HEK293T (cell line): ENCODE measurements around the gene SLCO3A1.

Source experiments
- CTCF ChIA-PET: fragments of 350-600 bp; formaldehyde crosslinking; extraction: SDS; loops from one replicate; lab custom pipeline; 2021; ENCODE audit warnings: antibody characterized with exemption, inconsistent platforms; lab: Yijun Ruan, JAX
- POLR2A ChIA-PET: fragments of 350-600 bp; formaldehyde crosslinking; extraction: SDS; loops from one replicate; lab custom pipeline; 2020; ENCODE audit warnings: antibody characterized with exemption, inconsistent platforms; lab: Yijun Ruan, JAX
- DNase-seq: peaks from one replicate; pipeline ENCODE4 v3.0.0; 2012; ENCODE audit warnings: mixed read lengths; ENCODE audit errors: extremely low spot score
- ARNT ChIP-seq: fragments of 450-650 bp; IDR thresholded peaks from 2 replicates; pipeline ENCODE4 v1.6.1; 2017; ENCODE audit warnings: mild to moderate bottlenecking
- BHLHE40 ChIP-seq: fragments of 450-650 bp; IDR thresholded peaks from 2 replicates; pipeline ENCODE4 v1.6.1; 2016; ENCODE audit warnings: mild to moderate bottlenecking, moderate library complexity, borderline replicate concordance
- CTBP1 ChIP-seq: fragments of 450-650 bp; IDR thresholded peaks from 2 replicates; pipeline ENCODE4 v1.6.1; 2016; ENCODE audit warnings: borderline replicate concordance
- ELF4 ChIP-seq: fragments of 450-650 bp; IDR thresholded peaks from 2 replicates; pipeline ENCODE4 v1.6.1; 2017; ENCODE audit warnings: antibody characterized with exemption
- FOXA1 ChIP-seq: fragments of 450-650 bp; IDR thresholded peaks from 2 replicates; pipeline ENCODE4 v1.6.1; 2016; ENCODE audit warnings: mild to moderate bottlenecking
- FOXK2 ChIP-seq: fragments of 450-650 bp; IDR thresholded peaks from 2 replicates; pipeline ENCODE4 v1.6.1; 2016; ENCODE audit warnings: mild to moderate bottlenecking
- FOXM1 ChIP-seq: fragments of 450-650 bp; IDR thresholded peaks from 2 replicates; pipeline ENCODE4 v1.6.1; 2017; ENCODE audit warnings: mild to moderate bottlenecking, borderline replicate concordance
- HDGF ChIP-seq: fragments of 450-650 bp; IDR thresholded peaks from 2 replicates; pipeline ENCODE4 v1.6.1; 2017; ENCODE audit warnings: antibody characterized with exemption, borderline replicate concordance
- L3MBTL2 ChIP-seq: fragments of 450-650 bp; conservative IDR thresholded peaks from 2 replicates; pipeline ENCODE4 v1.6.1; 2016; ENCODE audit warnings: mild to moderate bottlenecking
- LEF1 ChIP-seq: fragments of 450-650 bp; IDR thresholded peaks from 2 replicates; pipeline ENCODE4 v1.6.1; 2017; ENCODE audit warnings: mild to moderate bottlenecking, borderline replicate concordance
- NFRKB ChIP-seq: fragments of 450-650 bp; IDR thresholded peaks from 2 replicates; pipeline ENCODE4 v1.6.1; 2016; ENCODE audit warnings: mild to moderate bottlenecking, moderate library complexity
- SP1 ChIP-seq: fragments of 450-650 bp; IDR thresholded peaks from 2 replicates; pipeline ENCODE4 v1.6.1; 2017
- SUZ12 ChIP-seq: fragments of 450-650 bp; IDR thresholded peaks from 2 replicates; pipeline ENCODE4 v1.6.1; 2016; ENCODE audit warnings: mild to moderate bottlenecking
- TARDBP ChIP-seq: fragments of 450-650 bp; IDR thresholded peaks from 2 replicates; pipeline ENCODE4 v1.6.1; 2016
- ZNF384 ChIP-seq: fragments of 450-650 bp; IDR thresholded peaks from 2 replicates; pipeline ENCODE4 v1.6.1; 2016
- TF ChIP-seq, protein P1 (sequence below): fragments of 450-650 bp; IDR thresholded peaks from 2 replicates; pipeline ENCODE4 v1.6.1; 2016

Gene SLCO3A1

DNA sequence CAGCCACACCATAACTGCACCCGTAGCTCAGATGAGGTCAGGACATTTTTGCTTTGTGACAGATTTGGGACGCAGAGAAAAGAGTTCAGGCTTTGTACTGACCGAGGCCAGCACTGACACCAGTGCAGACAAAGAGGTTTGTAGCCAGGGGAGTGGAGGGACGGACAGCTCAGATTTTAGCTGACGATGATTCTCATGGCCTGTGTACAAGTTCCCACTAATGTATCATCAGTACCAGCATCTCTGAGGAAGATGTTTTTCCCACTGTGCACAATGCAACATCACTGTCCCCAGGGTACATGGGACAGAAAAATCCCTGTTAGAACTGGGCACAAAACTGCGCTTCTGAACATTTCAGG is 112.7 kb downstream of the SLCO3A1 start:
- ChIA-PET CTCF (no interaction called here), POLR2A (no interaction called here)
- TF ChIP-seq TARDBP: no peak
- TF ChIP-seq BHLHE40: no peak
- no peak for TF ChIP-seq L3MBTL2
- no peak for TF ChIP-seq ELF4
- TF ChIP-seq LEF1: no peak
- TF ChIP-seq FOXA1: no peak
- no peak for TF ChIP-seq ZNF384
- TF ChIP-seq, protein P1, sequence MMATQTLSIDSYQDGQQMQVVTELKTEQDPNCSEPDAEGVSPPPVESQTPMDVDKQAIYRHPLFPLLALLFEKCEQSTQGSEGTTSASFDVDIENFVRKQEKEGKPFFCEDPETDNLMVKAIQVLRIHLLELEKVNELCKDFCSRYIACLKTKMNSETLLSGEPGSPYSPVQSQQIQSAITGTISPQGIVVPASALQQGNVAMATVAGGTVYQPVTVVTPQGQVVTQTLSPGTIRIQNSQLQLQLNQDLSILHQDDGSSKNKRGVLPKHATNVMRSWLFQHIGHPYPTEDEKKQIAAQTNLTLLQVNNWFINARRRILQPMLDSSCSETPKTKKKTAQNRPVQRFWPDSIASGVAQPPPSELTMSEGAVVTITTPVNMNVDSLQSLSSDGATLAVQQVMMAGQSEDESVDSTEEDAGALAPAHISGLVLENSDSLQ: no peak
- TF ChIP-seq NFRKB: no peak
- TF ChIP-seq HDGF: no peak
- TF ChIP-seq SUZ12: no peak
- no peak for TF ChIP-seq ARNT
- no peak for TF ChIP-seq FOXK2
- TF ChIP-seq FOXM1: no peak
- TF ChIP-seq CTBP1: no peak
- no peak for TF ChIP-seq SP1
- no peak for DNase-seq

DNA sequence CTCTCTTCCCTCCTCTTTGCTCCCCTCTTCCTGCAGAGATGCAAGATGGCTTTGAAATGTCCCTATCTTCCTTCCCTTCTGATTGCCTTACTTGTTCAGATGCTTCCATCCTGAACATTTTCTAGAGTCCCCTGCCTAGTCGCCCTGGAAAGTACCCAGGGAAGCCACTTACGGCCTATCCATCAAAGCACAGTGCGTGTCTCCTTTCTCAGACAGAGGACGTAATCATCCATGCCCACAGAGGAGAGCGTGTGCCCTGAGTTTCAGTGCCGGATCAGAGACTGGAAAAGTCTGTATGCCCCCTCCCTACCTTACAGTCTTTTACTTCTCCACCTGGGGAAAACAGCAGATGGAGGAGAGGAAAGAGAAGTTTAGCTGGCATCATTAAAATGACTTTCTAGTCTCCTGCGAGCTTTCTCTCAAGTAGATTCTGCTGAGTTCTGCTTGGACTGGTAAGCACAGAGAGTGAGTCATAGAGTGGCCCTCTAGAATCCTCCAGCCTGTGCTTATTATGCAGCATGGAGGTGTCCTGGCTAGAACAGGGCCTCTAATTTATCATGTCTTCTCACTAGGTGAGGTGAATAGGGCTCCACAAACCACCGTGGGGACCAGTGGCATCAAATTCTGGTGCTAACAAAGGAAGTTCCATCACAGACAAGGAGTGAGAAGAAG is 114.6 kb downstream of the SLCO3A1 start:
- TF ChIP-seq, protein P1: no peak
- TF ChIP-seq ZNF384 (no peak), FOXK2 (no peak), TARDBP (no peak), FOXA1 (no peak), HDGF (no peak), CTBP1 (no peak)
- DNase-seq: no peak
- POLR2A ChIA-PET: no interaction called here
- CTCF ChIA-PET: no interaction called here

DNA sequence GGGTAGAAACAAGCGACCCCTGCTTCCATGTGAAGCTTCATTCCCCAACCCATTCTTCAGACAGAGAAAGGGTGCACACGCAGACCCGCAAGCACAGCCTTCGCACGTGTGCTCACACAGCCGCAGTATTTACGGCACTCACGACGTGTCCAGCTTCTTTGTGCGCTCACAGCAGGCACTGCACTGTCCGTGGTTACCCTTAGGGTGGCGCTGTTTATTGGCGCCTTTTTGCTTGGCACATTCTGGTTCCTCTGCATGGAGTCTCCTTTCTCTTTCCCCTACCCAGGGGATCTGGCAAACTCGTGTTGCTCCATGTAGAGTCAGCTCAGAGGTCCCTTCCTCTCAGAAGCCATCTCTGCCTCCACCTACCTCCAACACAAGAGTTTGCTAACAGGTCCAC is 115.1 kb downstream of the SLCO3A1 start:
- CTCF ChIA-PET: no interaction called here
- DNase-seq: no peak
- TF ChIP-seq, protein P1: no peak
- TF ChIP-seq SP1 (no peak), NFRKB (no peak), ZNF384 (no peak), ELF4 (no peak)
- POLR2A ChIA-PET: no interaction called here

DNA sequence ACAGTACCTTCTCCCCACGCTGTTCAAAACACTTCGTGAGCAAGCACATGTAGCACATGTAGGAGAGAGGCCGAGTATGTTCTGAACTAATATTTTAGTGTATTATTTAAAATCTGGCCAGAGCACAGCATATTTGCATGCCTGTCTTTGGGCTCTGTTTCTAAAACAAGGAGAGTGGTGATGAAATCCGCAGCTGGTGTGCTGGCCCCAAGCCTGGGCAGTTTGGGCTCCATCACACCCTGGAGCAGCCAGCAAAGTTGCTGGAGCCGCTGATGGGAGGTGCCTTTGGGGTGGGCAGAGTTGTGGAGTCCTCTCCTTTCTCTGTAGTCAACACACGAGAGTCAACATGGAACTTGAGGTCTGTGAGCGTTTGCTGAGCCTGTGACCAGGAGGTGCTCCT is 116.6 kb downstream of the SLCO3A1 start:
- no peak for TF ChIP-seq BHLHE40
- TF ChIP-seq NFRKB: no peak
- TF ChIP-seq ZNF384: no peak
- TF ChIP-seq ARNT: no peak
- no peak for TF ChIP-seq LEF1
- no peak for TF ChIP-seq SP1
- no peak for DNase-seq
- ChIA-PET POLR2A (no interaction called here), CTCF (no interaction called here)

DNA sequence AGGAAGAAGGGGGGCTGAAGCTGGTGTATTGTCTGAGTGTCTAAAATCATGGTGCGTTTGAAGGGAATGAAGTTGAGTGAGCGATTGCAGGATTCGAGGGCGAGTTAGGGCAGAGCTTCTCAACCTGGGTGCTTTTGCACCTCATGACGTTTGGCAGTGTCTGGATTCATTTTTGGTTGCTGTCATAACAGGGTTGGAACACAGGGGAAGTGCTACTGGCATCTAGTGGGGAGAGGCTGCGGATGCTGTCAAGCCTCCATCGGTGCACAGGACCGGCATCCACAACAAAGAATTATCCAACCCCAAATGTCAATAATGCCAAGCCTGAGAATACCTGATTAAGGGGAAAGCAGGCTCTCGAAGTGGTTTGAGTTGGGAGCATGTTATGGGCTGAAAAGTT is 120.0 kb downstream of the SLCO3A1 start:
- ChIA-PET POLR2A (no interaction called here), CTCF (no interaction called here)
- TF ChIP-seq BHLHE40 (no peak), ARNT (no peak), ZNF384 (no peak), NFRKB (no peak), TARDBP (no peak), SUZ12 (no peak), L3MBTL2 (no peak), CTBP1 (no peak), FOXK2 (no peak), ELF4 (no peak), FOXA1 (no peak), LEF1 (no peak), SP1 (no peak)
- TF ChIP-seq, protein P1: no peak
- no peak for DNase-seq

DNA sequence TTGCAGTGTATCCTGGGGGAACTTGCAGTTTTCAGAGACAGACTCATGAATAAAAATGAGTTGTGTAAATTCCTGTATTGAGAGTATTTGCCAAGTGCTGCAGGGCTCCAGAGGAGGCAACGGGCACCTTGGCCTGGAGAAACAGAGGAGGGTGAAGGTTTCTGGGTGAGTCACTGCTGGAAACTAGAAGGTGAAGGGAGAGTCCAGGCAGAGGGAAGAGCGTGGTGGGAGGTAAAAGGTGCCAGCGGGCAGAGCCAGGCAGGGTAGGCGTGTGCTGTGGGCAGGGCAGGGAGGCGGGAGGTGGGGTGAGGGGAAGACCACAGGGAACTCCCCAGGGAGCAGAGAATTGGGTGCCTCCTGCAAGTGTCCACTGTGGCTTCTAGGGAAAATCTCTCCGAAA is 120.8 kb downstream of the SLCO3A1 start:
- POLR2A ChIA-PET: no interaction called here
- no peak for TF ChIP-seq SUZ12
- TF ChIP-seq SP1: no peak
- TF ChIP-seq FOXA1: no peak
- TF ChIP-seq FOXK2: no peak
- TF ChIP-seq ELF4: no peak
- DNase-seq: no peak
- CTCF ChIA-PET: no interaction called here
